Measurements from ENCODE around the gene CNTNAP5.

Gene CNTNAP5

GRCh38 chr2:124816007-124816406 lies 790.9 kb downstream of the CNTNAP5 start:
- no peak for DNase-seq (ENCODE audit: low read depth)

- no peak for DNase-seq (ENCODE audit: low read depth)
These were observed 797.4 kb downstream of the CNTNAP5 start for GRCh38 chr2:124822516-124822915.

- DNase-seq (ENCODE audit: low read depth): no peak
These were observed 799.4 kb downstream of the CNTNAP5 start for GRCh38 chr2:124824441-124824840.

- no peak for DNase-seq (ENCODE audit: low read depth)
These were observed 807.4 kb downstream of the CNTNAP5 start for GRCh38 chr2:124832521-124832920.

GRCh38 chr2:124834331-124834730 lies 809.2 kb downstream of the CNTNAP5 start:
- no peak for DNase-seq (ENCODE audit: low read depth)

GRCh38 chr2:124835331-124835730 lies 810.2 kb downstream of the CNTNAP5 start:
- no peak for DNase-seq (ENCODE audit: low read depth)

- peak; percentile 13 for DNase-seq (ENCODE audit: low read depth)
These were observed 811.3 kb downstream of the CNTNAP5 start for GRCh38 chr2:124836416-124836815.

- no peak for DNase-seq (ENCODE audit: low read depth)
These were observed 812.4 kb downstream of the CNTNAP5 start for GRCh38 chr2:124837496-124837895.

- DNase-seq (ENCODE audit: low read depth): no peak
These were observed 813.3 kb downstream of the CNTNAP5 start for GRCh38 chr2:124838406-124838805.

- no peak for DNase-seq (ENCODE audit: low read depth)
These were observed 842.2 kb downstream of the CNTNAP5 start for GRCh38 chr2:124867247-124867646.

GRCh38 chr2:124874219-124874618 lies 849.1 kb downstream of the CNTNAP5 start:
- no peak for DNase-seq (ENCODE audit: low read depth)

- DNase-seq (ENCODE audit: low read depth): no peak
These were observed 849.6 kb downstream of the CNTNAP5 start for GRCh38 chr2:124874676-124875075.

- DNase-seq (ENCODE audit: low read depth): no peak
These were observed 850.6 kb downstream of the CNTNAP5 start for GRCh38 chr2:124875627-124876244.

- DNase-seq (ENCODE audit: low read depth): peak; percentile 32
These were observed 852.1 kb downstream of the CNTNAP5 start for GRCh38 chr2:124877141-124877577.

GRCh38 chr2:124879640-124880039 lies 854.6 kb downstream of the CNTNAP5 start:
- no peak for DNase-seq (ENCODE audit: low read depth)

GRCh38 chr2:124880995-124881394 lies 855.9 kb downstream of the CNTNAP5 start:
- no peak for DNase-seq (ENCODE audit: low read depth)

GRCh38 chr2:124882423-124882822 lies 857.3 kb downstream of the CNTNAP5 start:
- DNase-seq (ENCODE audit: low read depth): no peak

GRCh38 chr2:124883595-124883994 lies 858.5 kb downstream of the CNTNAP5 start:
- no peak for DNase-seq (ENCODE audit: low read depth)

- DNase-seq (ENCODE audit: low read depth): peak; percentile 7
These were observed 859.2 kb downstream of the CNTNAP5 start for GRCh38 chr2:124884315-124884714.

GRCh38 chr2:124886216-124886615 lies 861.1 kb downstream of the CNTNAP5 start:
- DNase-seq (ENCODE audit: low read depth): no peak

GRCh38 chr2:124887466-124887865 lies 862.4 kb downstream of the CNTNAP5 start:
- DNase-seq (ENCODE audit: low read depth): no peak

- no peak for DNase-seq (ENCODE audit: low read depth)
These were observed 863.3 kb downstream of the CNTNAP5 start for GRCh38 chr2:124888431-124888830.

GRCh38 chr2:124894199-124894598 lies 869.1 kb downstream of the CNTNAP5 start:
- DNase-seq (ENCODE audit: low read depth): no peak

GRCh38 chr2:124898827-124899226 lies 873.7 kb downstream of the CNTNAP5 start:
- DNase-seq (ENCODE audit: low read depth): no peak

All from stromal cell of bone marrow (primary cell).